HUDEP-2 (cell line): Measurements from ENCODE around the gene DSTYK.
A peak's percentile ranks its signal among the peaks of the same experiment; 100 is the strongest.
"Not testable (repeated sequence)": the region's sequence is repeated elsewhere in the genome, so short reads cannot be mapped to it uniquely, and the experiment has no call there.

ENCODE experiments used
- DNase-seq, 76 experiments: peaks; one replicate each; lab custom pipeline; 2025; ENCODE audit not compliant: unreplicated experiment in 76 of 76; lab: John Stamatoyannopoulos, UW

The DSTYK gene

DNA sequence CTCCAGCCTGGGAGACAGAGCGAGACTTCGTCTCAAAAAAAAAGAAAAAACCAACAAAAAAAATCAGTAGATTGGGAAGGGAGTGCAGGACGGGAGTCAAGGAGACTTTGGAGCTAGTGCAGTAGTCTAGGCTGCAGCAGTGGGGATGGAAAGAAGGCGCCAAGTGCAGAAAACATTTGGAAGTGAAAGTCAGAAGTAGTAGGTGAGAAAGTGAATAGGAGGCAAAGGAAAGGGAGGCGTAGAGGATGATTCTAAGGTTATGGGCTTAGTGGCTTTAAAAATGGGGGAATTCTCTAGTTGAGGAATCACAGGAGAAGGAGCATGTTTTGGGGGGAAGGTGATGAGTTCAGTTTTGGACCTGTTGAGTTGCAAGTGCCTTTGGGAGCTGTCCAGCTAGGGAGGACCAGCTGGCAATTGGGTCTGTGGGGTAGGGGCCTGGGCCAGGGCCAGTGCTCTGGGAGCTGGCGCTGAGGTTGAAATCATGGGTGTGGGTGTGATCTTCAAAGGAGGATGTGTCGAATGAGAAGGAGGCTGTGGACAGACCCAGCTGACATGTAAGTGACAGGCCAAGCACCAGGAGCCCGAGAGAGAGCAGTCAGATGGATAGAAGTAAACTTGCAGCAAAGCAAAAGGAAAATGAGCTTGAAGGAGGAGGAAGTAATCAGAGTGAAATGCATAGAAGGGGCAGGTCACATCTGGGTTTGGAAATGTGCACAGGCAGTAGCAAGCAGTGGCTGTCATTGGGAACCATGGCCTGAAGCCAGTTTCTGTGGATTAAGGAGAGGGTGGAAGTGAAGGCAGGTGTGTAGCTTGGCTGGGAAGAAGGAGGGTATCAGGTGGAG is 32.1 kb upstream of the DSTYK start:
- DNase-seq, result no peak

DNA sequence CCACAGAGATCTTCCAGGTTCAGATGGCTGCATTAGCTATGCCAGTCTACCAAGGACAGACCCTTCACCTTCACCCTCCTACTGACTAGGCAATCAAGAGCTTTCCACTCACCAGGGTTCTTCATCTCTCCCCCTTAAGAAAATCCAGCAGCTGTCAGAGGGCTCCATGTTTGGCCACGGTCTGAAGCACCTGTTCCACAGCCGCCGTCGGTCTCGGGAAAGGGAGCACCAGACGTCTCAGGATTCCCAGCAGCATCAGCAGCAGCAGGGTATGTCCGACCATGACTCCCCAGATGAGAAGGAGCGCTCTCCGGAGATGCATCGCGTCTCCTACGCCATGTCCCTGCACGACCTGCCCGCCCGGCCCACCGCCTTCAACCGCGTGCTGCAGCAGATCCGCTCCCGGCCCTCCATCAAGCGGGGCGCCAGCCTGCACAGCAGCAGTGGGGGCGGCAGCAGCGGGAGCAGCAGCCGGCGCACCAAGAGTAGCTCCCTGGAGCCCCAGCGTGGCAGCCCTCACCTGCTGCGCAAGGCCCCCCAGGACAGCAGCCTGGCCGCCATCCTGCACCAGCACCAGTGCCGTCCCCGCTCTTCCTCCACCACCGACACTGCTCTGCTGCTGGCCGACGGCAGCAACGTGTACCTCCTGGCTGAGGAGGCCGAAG is 30.0 kb upstream of the DSTYK start:
- no peak for DNase-seq

DNA sequence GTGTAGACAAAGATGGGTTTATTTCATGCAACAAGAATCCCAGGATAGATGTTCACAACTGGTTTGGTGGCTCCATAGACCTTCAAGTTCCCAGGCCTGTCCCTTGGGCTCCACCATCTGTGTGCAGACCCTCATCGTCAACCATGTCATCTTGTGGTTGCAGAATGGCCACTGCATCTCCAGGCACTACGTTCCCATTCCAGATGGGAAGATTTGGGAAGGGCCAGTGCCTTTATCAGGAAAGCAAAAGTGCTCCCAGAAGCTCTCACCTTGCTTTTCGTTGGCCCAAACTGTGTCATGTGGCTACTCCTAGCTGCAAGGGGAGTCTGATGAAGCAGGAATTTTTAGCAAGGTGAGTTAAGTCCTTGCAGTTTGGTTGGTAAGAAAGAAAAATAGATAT is 29.1 kb upstream of the DSTYK start:
- DNase-seq, result no peak

GRCh38 chr1:205240118-205240517 is 28.6 kb upstream of the DSTYK start:
- DNase-seq, result no peak

DNA sequence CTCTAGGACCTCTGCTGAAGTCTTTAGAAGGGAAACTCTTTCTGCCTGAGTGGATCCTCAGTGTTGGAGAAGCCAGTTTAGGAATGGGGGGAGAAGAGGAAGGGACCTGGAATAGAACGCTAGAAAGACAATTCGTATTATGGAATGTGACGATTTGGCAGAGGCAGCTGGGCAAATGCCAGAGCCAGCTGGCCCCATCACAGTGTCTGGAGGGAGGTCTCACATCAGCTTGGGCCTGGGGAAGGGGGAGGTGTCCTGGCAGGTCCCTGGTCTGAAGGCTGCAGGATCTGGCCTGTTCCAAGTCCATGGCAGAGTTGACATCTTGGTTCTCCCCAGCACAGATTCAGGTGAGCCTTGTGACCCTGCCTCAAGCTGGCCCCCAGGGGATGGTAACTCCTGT is 27.6 kb upstream of the DSTYK start:
- DNase-seq, result no peak

GRCh38 chr1:205237526-205238484 is 26.3 kb upstream of the DSTYK start:
- peak in 55 of 76 experiments; percentile 10 to 69 (median 33) for DNase-seq

DNA sequence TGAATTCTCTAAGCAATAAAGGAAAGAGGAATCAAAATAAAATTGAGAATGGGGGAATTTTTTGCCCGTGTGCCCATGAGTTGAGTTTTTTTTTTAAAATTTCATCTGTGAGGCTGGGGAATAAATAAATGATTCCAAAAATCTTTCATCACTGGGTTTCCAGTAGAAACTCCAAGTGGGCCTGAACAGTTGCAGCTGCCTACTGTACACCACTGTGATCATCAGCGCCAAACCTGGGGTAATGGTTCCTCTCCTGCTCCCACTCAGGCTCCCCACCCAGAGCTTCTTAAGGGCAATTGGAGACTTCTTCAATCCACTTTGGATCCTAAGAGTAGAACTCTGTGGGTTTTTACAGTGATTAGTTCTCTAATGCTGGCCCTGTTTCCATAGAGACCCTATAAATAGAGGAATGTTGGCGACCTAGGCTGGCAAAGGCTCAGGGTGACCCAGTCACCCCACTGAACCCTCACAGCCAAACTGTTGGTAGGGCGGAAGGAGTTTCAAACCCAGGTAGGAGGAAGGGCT is 25.5 kb upstream of the DSTYK start:
- no peak for DNase-seq

GRCh38 chr1:205236526-205236925 is 25.0 kb upstream of the DSTYK start:
- no peak for DNase-seq

DNA sequence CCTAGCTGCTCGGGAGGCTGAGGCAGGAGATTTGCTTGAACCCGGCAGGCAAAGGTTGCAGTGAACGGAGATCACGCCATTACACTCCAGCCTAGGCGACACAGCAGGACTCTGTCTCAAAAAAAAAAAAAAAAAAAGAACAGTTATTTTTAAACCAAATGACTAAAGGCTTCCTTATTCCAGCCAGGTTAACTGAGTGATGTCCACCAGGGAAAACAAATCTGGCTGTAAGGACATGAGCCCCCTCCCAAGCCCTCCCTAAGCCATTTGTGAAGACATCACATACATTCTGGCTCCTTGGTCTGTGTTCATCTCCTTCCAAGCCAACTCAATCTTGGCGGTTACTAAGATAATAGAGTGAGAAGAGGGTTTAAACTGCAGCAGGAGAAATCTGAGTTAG is 24.4 kb upstream of the DSTYK start:
- no peak for DNase-seq

- not testable (repeated sequence) for DNase-seq
Measured at GRCh38 chr1:205233986-205234385, 22.5 kb upstream of the DSTYK start.

GRCh38 chr1:205232945-205233397 is 21.5 kb upstream of the DSTYK start:
- DNase-seq, result no peak

- no peak for DNase-seq
Measured at GRCh38 chr1:205232127-205232820, 20.8 kb upstream of the DSTYK start.

DNA sequence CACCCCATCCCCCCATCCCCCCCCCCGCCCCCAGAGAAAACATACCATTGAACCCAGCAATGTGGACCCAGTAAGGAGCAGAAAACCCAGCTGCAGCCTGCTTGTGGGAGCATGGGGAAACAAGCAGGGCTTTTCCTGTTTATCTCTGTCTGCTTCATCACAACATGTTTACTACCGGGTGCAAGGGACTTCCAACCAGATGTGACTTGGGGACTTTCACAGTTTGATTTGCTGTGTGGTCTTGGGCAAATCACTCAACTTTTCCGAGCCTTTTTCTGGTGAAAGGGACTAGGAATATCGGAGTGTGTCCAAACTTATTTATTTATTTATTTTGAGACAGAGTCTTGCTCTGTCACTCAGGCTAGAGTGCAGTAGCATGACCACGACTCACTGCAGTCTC is 19.5 kb upstream of the DSTYK start:
- DNase-seq, result peak in 1 of 76 experiments; percentile 15

- peak in 73 of 76 experiments; percentile 19 to 85 (median 67) for DNase-seq
Measured at GRCh38 chr1:205229916-205230700, 18.6 kb upstream of the DSTYK start.

DNA sequence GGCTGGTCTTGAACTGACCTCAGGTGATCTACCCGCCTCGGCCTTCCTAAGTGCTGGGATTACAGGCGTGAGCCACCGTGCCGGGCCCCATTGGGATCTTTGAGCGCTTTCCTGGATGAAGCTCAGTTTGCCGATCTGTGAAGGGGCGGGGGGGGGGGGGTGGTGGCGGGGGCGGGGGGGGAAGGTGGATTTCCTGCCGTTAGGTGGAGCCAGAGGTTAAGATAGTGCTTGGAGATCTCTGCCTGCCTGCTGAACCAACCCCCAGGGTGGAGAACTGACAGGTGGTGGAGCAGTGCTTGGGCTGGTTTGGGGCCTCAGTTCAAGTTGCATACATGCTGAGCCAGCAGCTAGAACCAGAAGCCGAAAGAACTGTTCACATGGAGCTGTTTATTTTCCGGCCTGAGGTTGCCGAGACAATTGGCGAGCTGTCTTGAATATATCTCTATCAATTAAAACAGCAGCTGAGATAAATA is 17.9 kb upstream of the DSTYK start:
- DNase-seq, result peak in 70 of 76 experiments; percentile 18 to 87 (median 62)

DNA sequence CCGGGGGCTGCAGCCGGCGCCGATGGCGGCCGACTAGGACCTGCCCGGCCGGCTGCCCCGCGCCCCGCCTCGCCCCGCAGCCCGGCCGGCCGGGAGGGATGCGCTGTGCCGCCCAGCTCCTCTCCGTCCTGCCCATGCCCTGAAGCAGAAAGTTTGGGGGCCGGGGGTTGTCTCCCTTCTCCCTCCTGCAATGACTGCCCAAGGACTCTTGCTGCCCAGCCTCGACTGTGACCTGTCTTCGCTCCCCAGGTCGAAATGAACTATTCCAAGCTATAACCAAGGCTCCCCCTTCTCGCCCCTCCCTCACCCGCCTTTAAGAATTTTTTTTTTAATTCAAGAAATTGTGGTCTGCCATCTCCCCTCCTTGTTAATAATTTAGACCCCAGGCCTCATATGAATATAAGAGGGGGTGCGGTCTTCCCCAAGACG is 16.6 kb upstream of the DSTYK start:
- DNase-seq, result no peak

- DNase-seq, result peak in 72 of 76 experiments; percentile 29 to 91 (median 77)
Measured at GRCh38 chr1:205227584-205228013, 16.1 kb upstream of the DSTYK start, which contains the start of gene TMCC2. Gene TMCC2 (plus strand): TSS chr1:205227946. CDS start chr1:205228565, 619 bp downstream.

- DNase-seq, result peak in 1 of 76 experiments; percentile 12
Measured at GRCh38 chr1:205226868-205227583, 15.5 kb upstream of the DSTYK start.
